ENCODE measurements around the gene GFM1. TPM values are rescaled to one million over a fixed set of nuclear protein-coding genes. Genes with fewer than 3 reads are reported as not detected.
A peak's percentile ranks its signal among the peaks of the same experiment; 100 is the strongest.

GFM1 gene
- total RNA-seq = 58.4 TPM
- long read RNA-seq, transcript GFM1-210 (18 exons, 3,721 nt) = major isoform, 97 of 120 reads
- long read RNA-seq, partial matches to known transcripts = 9 of 120 reads
- long read RNA-seq, other reads (novel, unspliced or antisense) = 10 of 120 reads

GRCh38 chr3:158644345-158644908 lies at the start of gene GFM1:
TSS of gene GFM1 (plus strand) at chr3:158644527. CDS start at chr3:158644635, 108 bp downstream.
- intact Hi-C loops (cut with DNase I) = loop anchor here (10.0 kb wide), 2 partner anchors 70 to 110 kb away; partner anchors contain the start of gene MLF1
- peak; percentile 95 for DNase-seq (ENCODE audit: low spot score)

GRCh38 chr3:158600787-158601186 lies 43.5 kb upstream of the GFM1 start:
- intact Hi-C loops (cut with DNase I) = no loop called here
- no peak for DNase-seq (ENCODE audit: low spot score)

GRCh38 chr3:158602227-158602626 lies 42.1 kb upstream of the GFM1 start:
- intact Hi-C loops (cut with DNase I) = no loop called here
- DNase-seq (ENCODE audit: low spot score) = no peak

- no peak for DNase-seq (ENCODE audit: low spot score)
- intact Hi-C loops (cut with DNase I) = no loop called here
Observed at GRCh38 chr3:158617982-158618875, 26.1 kb upstream of the GFM1 start.

- DNase-seq (ENCODE audit: low spot score) = no peak
Observed at GRCh38 chr3:158625881-158626280, 18.4 kb upstream of the GFM1 start.

GRCh38 chr3:158631981-158632380 lies 12.3 kb upstream of the GFM1 start:
- no peak for DNase-seq (ENCODE audit: low spot score)
- intact Hi-C loops (cut with DNase I) = no loop called here

More at GRCh38 chr3:158625881-158626280, 18.4 kb upstream of the GFM1 start:
- intact Hi-C loops (cut with DNase I) = no loop called here

GRCh38 chr3:158640646-158641045 lies 3.7 kb upstream of the GFM1 start:
- intact Hi-C loops (cut with DNase I) = loop anchor here (10.0 kb wide), 2 partner anchors 66 to 106 kb away; partner anchors contain the start of gene MLF1
- DNase-seq (ENCODE audit: low spot score) = no peak

GRCh38 chr3:158642005-158642404 lies 2.3 kb upstream of the GFM1 start:
- intact Hi-C loops (cut with DNase I) = loop anchor here (10.0 kb wide), 2 partner anchors 67 to 107 kb away; partner anchors contain the start of gene MLF1

GRCh38 chr3:158642474-158643210 lies 1.7 kb upstream of the GFM1 start:
- intact Hi-C loops (cut with DNase I) = loop anchor here (10.0 kb wide), 2 partner anchors 68 to 108 kb away; partner anchors contain the start of gene MLF1
- DNase-seq (ENCODE audit: low spot score) = no peak

More at GRCh38 chr3:158642005-158642404, 2.3 kb upstream of the GFM1 start:
- no peak for DNase-seq (ENCODE audit: low spot score)

GRCh38 chr3:158649791-158650190 lies 5.5 kb downstream of the GFM1 start:
- intact Hi-C loops (cut with DNase I) = loop anchor here (10.0 kb wide), 3 partner anchors 75 to 145 kb away; partner anchors contain the start of gene MLF1
- DNase-seq (ENCODE audit: low spot score) = no peak

- DNase-seq (ENCODE audit: low spot score) = no peak
- intact Hi-C loops (cut with DNase I) = loop anchor here (10.0 kb wide), 1 partner anchor 144 kb away; no protein-coding TSS in a partner anchor
Observed at GRCh38 chr3:158651192-158651591, 6.9 kb downstream of the GFM1 start.

GRCh38 chr3:158652463-158652862 lies 8.1 kb downstream of the GFM1 start:
- intact Hi-C loops (cut with DNase I) = loop anchor here (10.0 kb wide), 1 partner anchor 142 kb away; no protein-coding TSS in a partner anchor
- DNase-seq (ENCODE audit: low spot score) = no peak

GRCh38 chr3:158658889-158659288 lies 14.6 kb downstream of the GFM1 start:
- intact Hi-C loops (cut with DNase I) = loop anchor here (10.0 kb wide), 1 partner anchor 136 kb away; no protein-coding TSS in a partner anchor
- DNase-seq (ENCODE audit: low spot score) = no peak

GRCh38 chr3:158659454-158660237 lies 15.3 kb downstream of the GFM1 start:
- DNase-seq (ENCODE audit: low spot score) = no peak
- intact Hi-C loops (cut with DNase I) = loop anchor here (10.0 kb wide), 1 partner anchor 135 kb away; no protein-coding TSS in a partner anchor

GRCh38 chr3:158660711-158661110 lies 16.4 kb downstream of the GFM1 start:
- intact Hi-C loops (cut with DNase I) = no loop called here
- no peak for DNase-seq (ENCODE audit: low spot score)

- DNase-seq (ENCODE audit: low spot score) = no peak
- intact Hi-C loops (cut with DNase I) = no loop called here
Observed at GRCh38 chr3:158663246-158663645, 18.9 kb downstream of the GFM1 start.

GRCh38 chr3:158663832-158664231 lies 19.5 kb downstream of the GFM1 start:
- no peak for DNase-seq (ENCODE audit: low spot score)
- intact Hi-C loops (cut with DNase I) = no loop called here

GRCh38 chr3:158666416-158666815 lies 22.1 kb downstream of the GFM1 start:
- intact Hi-C loops (cut with DNase I) = no loop called here
- DNase-seq (ENCODE audit: low spot score) = no peak

GRCh38 chr3:158668506-158668905 lies 24.2 kb downstream of the GFM1 start:
- intact Hi-C loops (cut with DNase I) = no loop called here
- no peak for DNase-seq (ENCODE audit: low spot score)

Data from cardiac septum (tissue), 1 donor.